Fibroblast of skin of right biceps (primary cell): ENCODE results near the gene MEGF8.
A peak's percentile ranks its signal among the peaks of the same experiment; 100 is the strongest.

Source experiments
- DNase-seq: peaks from one replicate; pipeline ENCODE4 v3.0.0-alpha.2; 2013

Gene MEGF8

GRCh38 chr19:42325308-42325895, at the start of gene MEGF8:
Gene MEGF8, plus strand, starts transcription at chr19:42325635. Its CDS starts 609 bp downstream, at chr19:42326244.
- DNase-seq, result peak; percentile 99

GRCh38 chr19:42276284-42276683, 49.2 kb upstream of the MEGF8 start:
- no peak for DNase-seq

GRCh38 chr19:42276821-42277220, 48.6 kb upstream of the MEGF8 start:
- no peak for DNase-seq

GRCh38 chr19:42277821-42278451, 47.5 kb upstream of the MEGF8 start:
- no peak for DNase-seq

GRCh38 chr19:42278452-42279154, 46.8 kb upstream of the MEGF8 start:
- no peak for DNase-seq

GRCh38 chr19:42279155-42279901, 46.1 kb upstream of the MEGF8 start:
- no peak for DNase-seq

- peak; percentile 96 for DNase-seq
Observed at GRCh38 chr19:42279902-42280814, 45.3 kb upstream of the MEGF8 start.

- peak; percentile 88 for DNase-seq
Observed at GRCh38 chr19:42280815-42281145, 44.7 kb upstream of the MEGF8 start.

GRCh38 chr19:42281146-42281826, 44.1 kb upstream of the MEGF8 start:
- DNase-seq, result peak; percentile 67

- peak; percentile 77 for DNase-seq
Observed at GRCh38 chr19:42281827-42282762, 43.3 kb upstream of the MEGF8 start.

- no peak for DNase-seq
Observed at GRCh38 chr19:42282819-42283187, 42.6 kb upstream of the MEGF8 start.

- peak; percentile 97 for DNase-seq
Observed at GRCh38 chr19:42283188-42284065, 42.0 kb upstream of the MEGF8 start.

- peak; percentile 87 for DNase-seq
Observed at GRCh38 chr19:42284066-42284501, 41.4 kb upstream of the MEGF8 start.

- DNase-seq, result no peak
Observed at GRCh38 chr19:42284591-42285341, 40.7 kb upstream of the MEGF8 start.

- DNase-seq, result no peak
Observed at GRCh38 chr19:42285541-42285941, 39.9 kb upstream of the MEGF8 start.

- DNase-seq, result no peak
Observed at GRCh38 chr19:42285988-42286348, 39.5 kb upstream of the MEGF8 start.

- DNase-seq, result peak; percentile 70
Observed at GRCh38 chr19:42286349-42287016, 39.0 kb upstream of the MEGF8 start.
